Activated T-helper 2 cell treated with anti-CD3 and anti-CD28 coated beads, Interferon-gamma antibody, Interleukin-2, Interleukin-4, amounts not matched to agents 10 μg/mL and 5 μg/mL and 100 μg/mL, durations not matched to agents 14 hours and 24 hours and 36 hours (primary cell): ENCODE measurements around the gene LCN1. TPM values are rescaled to one million over a fixed set of nuclear protein-coding genes. Genes with fewer than 3 reads are reported as not detected.

Experiments
- DNase-seq: peaks from one replicate; pipeline ENCODE4 v3.0.0; 2021; ENCODE audit warnings: low spot score
- H3K27ac Mint-ChIP-seq: one replicate; pipeline ENCODE4 v1.8.0; 2021; ENCODE audit warnings: mixed read lengths
- H3K27me3 Mint-ChIP-seq: one replicate; pipeline ENCODE4 v1.8.0; 2021; ENCODE audit warnings: low read depth, mixed read lengths
- H3K36me3 Mint-ChIP-seq: one replicate; pipeline ENCODE4 v1.8.0; 2021; ENCODE audit warnings: low read depth, mixed read lengths
- H3K4me1 Mint-ChIP-seq: one replicate; pipeline ENCODE4 v1.8.0; 2021; ENCODE audit warnings: low read depth, mixed read lengths
- H3K4me3 Mint-ChIP-seq: one replicate; pipeline ENCODE4 v1.8.0; 2021; ENCODE audit warnings: low read depth, mild to moderate bottlenecking, moderate library complexity, mixed read lengths
- H3K9me3 Mint-ChIP-seq: one replicate; pipeline ENCODE4 v1.8.0; 2021; ENCODE audit warnings: mixed read lengths
- intact Hi-C: fragments of 100-400 bp; cut with micrococcal nuclease; formaldehyde crosslinking; loops from one replicate; pipeline ENCODE4 v1.15.1; 2023
- total RNA-seq: library from RNA; stranded (reverse); gene quantifications from 2 replicates; pipeline ENCODE4 v1.2.3, GENCODE V29; 2022

The LCN1 gene
- total RNA-seq, 1 donor from 2014 or later = not detected

- DNase-seq = no peak
- H3K4me1 Mint-ChIP-seq = no peaks in the 10 kb centered on the region
- H3K27me3 Mint-ChIP-seq = no peaks in the 10 kb centered on the region
- intact Hi-C loops = no loop called here
- no peaks in the 10 kb centered on the region for H3K36me3 Mint-ChIP-seq
- no peaks in the 10 kb centered on the region for H3K9me3 Mint-ChIP-seq
- H3K27ac Mint-ChIP-seq = no peak overlapping the region
- no peak overlapping the region for H3K4me3 Mint-ChIP-seq
Observed at GRCh38 chr9:135555203-135555602, 34.0 kb downstream of the LCN1 start.

DNA sequence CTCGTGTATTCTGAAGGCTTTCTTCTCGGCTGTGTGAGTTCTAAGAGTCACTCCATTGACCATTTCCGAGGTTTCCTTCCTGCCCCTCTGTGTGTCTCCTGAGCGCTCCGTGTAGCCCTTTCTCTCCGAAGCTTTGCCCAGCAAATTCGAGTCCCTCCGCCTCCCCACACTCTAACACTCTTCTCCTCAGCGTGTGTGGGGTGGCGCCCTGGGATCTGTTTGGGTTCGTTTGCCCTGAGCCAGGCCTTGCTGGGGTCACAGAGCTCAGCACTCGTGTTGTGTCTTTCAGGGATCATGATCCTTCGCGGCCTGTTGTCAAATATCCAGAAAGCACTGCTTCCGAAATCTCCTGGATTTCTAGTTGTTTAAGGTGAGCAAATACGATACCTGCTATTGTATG, 34.7 kb downstream of the LCN1 start:
- no peak for DNase-seq
- no peak overlapping the region for H3K4me3 Mint-ChIP-seq
- no peaks in the 10 kb centered on the region for H3K27me3 Mint-ChIP-seq
- H3K27ac Mint-ChIP-seq = no peak overlapping the region
- intact Hi-C loops = no loop called here
- no peaks in the 10 kb centered on the region for H3K36me3 Mint-ChIP-seq
- H3K9me3 Mint-ChIP-seq = no peaks in the 10 kb centered on the region
- no peaks in the 10 kb centered on the region for H3K4me1 Mint-ChIP-seq

DNA sequence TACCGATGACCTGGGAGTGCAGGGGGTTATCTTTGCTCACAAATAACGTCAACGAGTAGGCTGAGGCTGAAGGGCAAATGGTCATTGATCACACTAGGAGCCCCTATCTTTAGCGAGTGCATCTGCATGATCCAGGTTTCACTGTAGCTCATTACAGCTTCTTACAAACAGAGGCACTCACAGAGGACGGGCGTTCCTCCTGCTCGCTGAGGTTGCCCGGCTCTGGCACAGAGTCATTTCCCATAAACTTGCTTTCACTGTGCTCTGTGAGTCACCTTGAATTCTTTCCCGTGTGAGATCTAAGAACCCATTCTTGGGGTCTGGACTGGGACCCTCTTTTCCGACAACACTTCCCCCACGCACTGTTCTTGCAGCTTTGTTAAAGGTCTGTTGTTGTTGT, 38.4 kb downstream of the LCN1 start:
- no peaks in the 10 kb centered on the region for H3K4me1 Mint-ChIP-seq
- H3K27ac Mint-ChIP-seq = no peak overlapping the region
- no peaks in the 10 kb centered on the region for H3K36me3 Mint-ChIP-seq
- no peak overlapping the region for H3K4me3 Mint-ChIP-seq
- no peaks in the 10 kb centered on the region for H3K9me3 Mint-ChIP-seq
- H3K27me3 Mint-ChIP-seq = no peaks in the 10 kb centered on the region
- no peak for DNase-seq
- intact Hi-C loops = no loop called here

DNA sequence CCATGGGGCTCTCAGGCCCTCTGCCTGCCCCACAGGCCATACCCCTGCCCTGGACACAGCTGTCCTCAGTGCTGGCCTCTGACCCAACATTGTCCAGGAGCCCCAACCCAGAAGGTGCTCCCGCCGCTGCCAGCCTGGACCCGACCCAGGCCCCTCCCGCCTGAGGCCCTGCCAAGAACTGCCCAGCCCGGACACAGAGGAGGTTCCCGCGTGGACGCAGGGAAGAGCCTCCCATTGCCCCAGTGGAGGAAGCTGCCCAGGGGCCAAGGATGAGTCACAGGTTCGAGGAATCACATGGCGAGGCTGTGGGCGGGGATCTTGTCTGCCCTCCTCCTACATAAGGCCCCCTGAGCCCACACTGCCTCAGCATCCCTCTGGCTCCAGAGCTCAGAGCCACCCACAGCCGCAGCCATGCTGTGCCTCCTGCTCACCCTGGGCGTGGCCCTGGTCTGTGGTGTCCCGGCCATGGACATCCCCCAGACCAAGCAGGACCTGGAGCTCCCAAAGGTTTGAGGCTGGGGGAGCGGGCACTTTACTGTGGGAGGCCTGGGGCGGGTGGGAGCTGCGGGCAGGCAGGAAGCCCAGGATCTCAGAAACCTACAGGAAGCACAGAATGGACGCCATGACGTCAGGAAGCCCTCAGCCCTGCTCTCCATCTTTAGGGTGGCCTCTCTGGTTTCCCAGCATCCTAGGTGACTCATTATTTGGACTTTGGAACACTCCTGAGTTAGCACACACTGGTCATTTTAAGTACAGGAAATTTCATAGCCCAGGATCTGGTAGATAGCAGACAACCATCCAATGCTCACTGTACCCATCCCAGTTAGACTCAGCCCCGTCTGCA, 40.4 kb downstream of the LCN1 start, which contains the start of gene PAEP:
PAEP (plus strand) TSS at position 366 of the 844 bp plus-strand sequence.
- Mint-ChIP-seq H3K4me1 (no peaks in the 10 kb centered on the region), H3K36me3 (no peaks in the 10 kb centered on the region), H3K9me3 (no peaks in the 10 kb centered on the region), H3K4me3 (no peak within 1 kb of the TSS), H3K27ac (no peak within 1 kb of the TSS), H3K27me3 (no peaks in the 10 kb centered on the region)
- intact Hi-C loops = no loop called here
- DNase-seq = no peak

GRCh38 chr9:135562235-135562745, 41.0 kb downstream of the LCN1 start:
- Mint-ChIP-seq H3K27ac (no peak overlapping the region), H3K36me3 (no peaks in the 10 kb centered on the region), H3K9me3 (no peaks in the 10 kb centered on the region), H3K4me3 (no peak overlapping the region), H3K4me1 (no peaks in the 10 kb centered on the region), H3K27me3 (no peaks in the 10 kb centered on the region)
- DNase-seq = no peak
- intact Hi-C loops = no loop called here

DNA sequence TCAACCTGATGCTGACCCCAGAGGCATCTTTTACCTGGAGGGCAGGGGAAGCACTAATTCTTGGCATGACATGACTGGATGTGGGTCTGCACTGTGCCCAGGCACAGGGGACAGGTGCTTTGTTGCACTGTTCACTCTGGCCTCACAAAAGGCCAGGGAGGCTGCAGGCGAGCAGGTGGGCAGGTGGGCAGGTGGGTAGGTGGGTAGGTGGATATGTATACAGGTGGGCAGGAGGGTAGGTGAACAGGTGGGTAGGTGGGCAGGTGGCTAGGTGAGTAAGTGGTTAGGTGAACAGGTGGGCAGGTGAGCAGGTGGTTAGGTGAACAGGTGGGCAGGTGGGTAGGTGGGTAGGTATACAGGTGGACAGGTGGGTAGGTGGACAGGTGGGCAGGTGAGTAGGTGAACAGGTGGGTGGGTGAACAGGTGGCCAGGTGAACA, 41.8 kb downstream of the LCN1 start:
- Mint-ChIP-seq H3K4me3 (no peak overlapping the region), H3K4me1 (no peaks in the 10 kb centered on the region), H3K9me3 (no peaks in the 10 kb centered on the region), H3K27me3 (no peaks in the 10 kb centered on the region), H3K36me3 (no peaks in the 10 kb centered on the region), H3K27ac (no peak overlapping the region)
- DNase-seq = no peak
- intact Hi-C loops = no loop called here

GRCh38 chr9:135563858-135564257, 42.6 kb downstream of the LCN1 start:
- intact Hi-C loops = no loop called here
- Mint-ChIP-seq H3K9me3 (no peaks in the 10 kb centered on the region), H3K4me3 (no peak overlapping the region), H3K27ac (no peak overlapping the region), H3K27me3 (no peaks in the 10 kb centered on the region), H3K36me3 (no peaks in the 10 kb centered on the region), H3K4me1 (no peaks in the 10 kb centered on the region)
- no peak for DNase-seq

DNA sequence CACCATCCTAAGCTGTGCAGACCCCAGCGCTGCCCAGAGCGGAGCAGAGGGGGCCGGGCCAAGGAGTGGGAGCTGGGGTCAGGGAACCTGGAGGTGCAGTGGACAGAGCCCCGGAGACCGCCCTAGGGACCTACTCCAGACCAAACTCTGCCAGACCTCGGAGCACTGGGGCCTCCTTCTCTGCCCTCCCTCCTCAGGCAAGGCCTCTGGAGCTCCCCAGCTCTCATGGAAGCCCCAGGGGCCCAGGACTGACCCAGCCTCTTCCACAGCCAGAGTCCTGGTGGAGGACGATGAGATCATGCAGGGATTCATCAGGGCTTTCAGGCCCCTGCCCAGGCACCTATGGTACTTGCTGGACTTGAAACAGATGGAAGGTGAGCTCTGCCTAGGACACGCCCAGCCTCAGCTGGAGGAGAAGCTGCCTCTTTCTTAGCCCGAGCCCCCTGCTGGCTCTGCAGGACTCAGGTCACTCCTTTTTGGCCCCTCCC, 43.9 kb downstream of the LCN1 start:
- H3K4me1 Mint-ChIP-seq = no peaks in the 10 kb centered on the region
- no peak overlapping the region for H3K4me3 Mint-ChIP-seq
- no peak for DNase-seq
- intact Hi-C loops = no loop called here
- H3K27me3 Mint-ChIP-seq = no peaks in the 10 kb centered on the region
- peaks cover 5% of the 10 kb centered on the region for H3K9me3 Mint-ChIP-seq
- H3K36me3 Mint-ChIP-seq = no peaks in the 10 kb centered on the region
- H3K27ac Mint-ChIP-seq = no peak overlapping the region

DNA sequence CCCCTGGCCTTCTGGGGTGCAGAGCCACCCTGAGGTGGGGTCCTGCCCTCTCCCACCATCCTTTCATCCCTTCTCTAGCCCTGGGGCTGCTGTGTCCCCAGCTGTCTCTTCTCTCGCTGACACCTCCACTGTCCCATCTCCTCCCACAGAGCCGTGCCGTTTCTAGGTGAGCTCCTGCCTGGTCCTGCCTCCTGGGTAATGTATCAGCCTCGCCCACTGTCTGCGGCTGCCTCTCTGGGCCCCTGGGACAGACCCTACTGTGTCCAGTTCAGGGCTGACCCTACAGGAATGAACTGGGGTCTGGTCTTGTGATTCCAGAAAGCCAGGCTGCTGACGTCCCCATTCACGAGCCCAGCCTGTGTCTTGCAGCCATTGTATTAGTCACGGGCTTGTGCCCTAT, 44.4 kb downstream of the LCN1 start:
- Mint-ChIP-seq H3K36me3 (no peaks in the 10 kb centered on the region), H3K27me3 (no peaks in the 10 kb centered on the region), H3K4me3 (no peak overlapping the region), H3K9me3 (peaks cover 5% of the 10 kb centered on the region), H3K4me1 (no peaks in the 10 kb centered on the region), H3K27ac (no peak overlapping the region)
- intact Hi-C loops = no loop called here
- DNase-seq = no peak

GRCh38 chr9:135566552-135566951, 45.3 kb downstream of the LCN1 start:
- H3K27me3 Mint-ChIP-seq = no peaks in the 10 kb centered on the region
- H3K36me3 Mint-ChIP-seq = no peaks in the 10 kb centered on the region
- peaks cover 5% of the 10 kb centered on the region for H3K9me3 Mint-ChIP-seq
- no peaks in the 10 kb centered on the region for H3K4me1 Mint-ChIP-seq
- intact Hi-C loops = no loop called here
- DNase-seq = no peak
- no peak overlapping the region for H3K27ac Mint-ChIP-seq
- H3K4me3 Mint-ChIP-seq = no peak overlapping the region

GRCh38 chr9:135567311-135567710, 46.1 kb downstream of the LCN1 start:
- no peak overlapping the region for H3K27ac Mint-ChIP-seq
- H3K36me3 Mint-ChIP-seq = no peaks in the 10 kb centered on the region
- no peak overlapping the region for H3K4me3 Mint-ChIP-seq
- intact Hi-C loops = no loop called here
- H3K4me1 Mint-ChIP-seq = no peaks in the 10 kb centered on the region
- DNase-seq = no peak
- H3K27me3 Mint-ChIP-seq = no peaks in the 10 kb centered on the region
- H3K9me3 Mint-ChIP-seq = peaks cover 5% of the 10 kb centered on the region

GRCh38 chr9:135568026-135568425, 46.8 kb downstream of the LCN1 start:
- no peak for DNase-seq
- intact Hi-C loops = no loop called here
- no peak overlapping the region for H3K27ac Mint-ChIP-seq
- H3K4me3 Mint-ChIP-seq = no peak overlapping the region
- peaks cover 5% of the 10 kb centered on the region for H3K9me3 Mint-ChIP-seq
- no peaks in the 10 kb centered on the region for H3K27me3 Mint-ChIP-seq
- H3K4me1 Mint-ChIP-seq = no peaks in the 10 kb centered on the region
- no peaks in the 10 kb centered on the region for H3K36me3 Mint-ChIP-seq

GRCh38 chr9:135570456-135570855, 49.2 kb downstream of the LCN1 start:
- Mint-ChIP-seq H3K27ac (no peak overlapping the region), H3K9me3 (peaks cover 5% of the 10 kb centered on the region), H3K4me3 (no peak overlapping the region), H3K36me3 (no peaks in the 10 kb centered on the region), H3K27me3 (no peaks in the 10 kb centered on the region), H3K4me1 (no peaks in the 10 kb centered on the region)
- DNase-seq = no peak
- intact Hi-C loops = no loop called here
